Adrenal gland (tissue), 12 donors: Measurements from ENCODE around the gene CSH2. TPM values are rescaled to one million over a fixed set of nuclear protein-coding genes. Genes with fewer than 3 reads are reported as not detected.

ENCODE experiments used
- DNase-seq, 7 donors: peaks; one replicate each; pipeline ENCODE4 v3.0.0-alpha.2; 2019 to 2020
- H3K27ac ChIP-seq, 5 donors: fragments of 200-600 bp; sonication (generic) in 4 of 5; 1 replicate in 3 of 5; 2 replicates in 2 of 5; pipeline versions ENCODE4 v1.5.1 to v1.8.0; 2016 to 2020; ENCODE audit warnings: mild to moderate bottlenecking in 1 of 5
- H3K27me3 ChIP-seq: fragments of 200-600 bp; 2 replicates; pipeline ENCODE4 v1.8.0; 2021
- H3K36me3 ChIP-seq, 2 donors: fragments of 200-600 bp; replicated peaks in 1 of 2; 1 replicate in 1 of 2; 2 replicates in 1 of 2; pipeline versions ENCODE4 v1.5.1 to v1.8.0; 2018 to 2022
- H3K4me1 ChIP-seq, 2 donors: fragments of 200-600 bp; replicated peaks in 1 of 2; 1 replicate in 1 of 2; 2 replicates in 1 of 2; pipeline versions ENCODE4 v1.5.1 to v1.8.0; 2018 to 2021
- H3K4me3 ChIP-seq, 4 donors: fragments of 200-600 bp; sonication (generic) in 3 of 4; one replicate each; pipeline ENCODE4 v1.5.1; 2016 to 2018
- H3K9me3 ChIP-seq, 3 donors: fragments of 200-600 bp; sonication (generic) in 1 of 3; replicated peaks in 1 of 3; 1 replicate in 2 of 3; 2 replicates in 1 of 3; pipeline versions ENCODE4 v1.5.1 to v1.8.0; 2016 to 2021
- POLR2A ChIP-seq, 2 donors: fragments of 450-650 bp; IDR thresholded peaks; one replicate each; pipeline ENCODE4 v1.6.1; 2017; ENCODE audit warnings: antibody characterized with exemption in 2 of 2, mild to moderate bottlenecking in 2 of 2, moderate library complexity in 1 of 2
- WGBS, 4 donors: extraction: QIAGEN DNeasy Blood & Tissue Kit in 2 of 4; methylation state at CpG; one replicate each; pipeline versions ENCODE4 v1.1.5 to v1.1.7; 2013 to 2017; 5-methylcytosine and 5-hydroxymethylcytosine counted together
- intact Hi-C, 2 donors: fragments of 100-400 bp; cut with DNase I; formaldehyde crosslinking; loops; one replicate each; pipeline versions ENCODE4 v1.14.1 to v1.15.0; 2022 to 2023
- polyA plus RNA-seq, 3 donors: library from polyadenylated mRNA; stranded (reverse); fragments of 200-250 nt in 2 of 3; fragments of 350-450 nt in 1 of 3; fragmentation: Illumina TruSeq in 1 of 3; extraction: RNeasy Lipid Tissue Mini Kit (QIAGEN cat#74804) in 1 of 3; gene quantifications; one replicate each; pipeline ENCODE4 v1.2.3, GENCODE V29; 2013 to 2014
- total RNA-seq, 9 donors: library from RNA; depleted of rRNA in 4 of 9; stranded (reverse); fragments of >200 nt in 4 of 9; fragments of 120-200 nt in 1 of 9; fragmentation: NEBNext Ultra II Directional in 1 of 9; extraction: Animal tissue kit (Norgen Biotek cat#: 25700) in 1 of 9; gene quantifications; one replicate each; pipeline versions ENCODE4 v1.1.0 to v1.2.4, GENCODE V29; 2013 to 2023
- TF ChIP-seq, protein P1 (sequence below), 6 experiments: fragments of 450-650 bp in 4 of 6; fragments of 200-600 bp in 2 of 6; sonication (generic) in 1 of 6; IDR thresholded peaks; 1 replicate in 5 of 6; 2 replicates in 1 of 6; pipeline versions ENCODE4 v1.5.1 to v1.8.0; 2016 to 2021; ENCODE audit warnings: antibody characterized with exemption in 6 of 6, mild to moderate bottlenecking in 2 of 6, moderate library complexity in 1 of 6
- donor health status: healthy with polysubstance abuse.
- donor health status: Bipolar disorder and iron deficiency.
- donor health status: DM: yes; HTN: yes; CAD: no.
- donor health status: DM: no; HTN: no; CAD: no.
- donor health status: DM: no; HTN: no; CAD: no.
- donor health status: DM: yes; HTN: yes; CAD: no.

Gene CSH2
- total and polyA plus RNA-seq, 12 donors: 0.61 TPM; not detected in 11

DNA sequence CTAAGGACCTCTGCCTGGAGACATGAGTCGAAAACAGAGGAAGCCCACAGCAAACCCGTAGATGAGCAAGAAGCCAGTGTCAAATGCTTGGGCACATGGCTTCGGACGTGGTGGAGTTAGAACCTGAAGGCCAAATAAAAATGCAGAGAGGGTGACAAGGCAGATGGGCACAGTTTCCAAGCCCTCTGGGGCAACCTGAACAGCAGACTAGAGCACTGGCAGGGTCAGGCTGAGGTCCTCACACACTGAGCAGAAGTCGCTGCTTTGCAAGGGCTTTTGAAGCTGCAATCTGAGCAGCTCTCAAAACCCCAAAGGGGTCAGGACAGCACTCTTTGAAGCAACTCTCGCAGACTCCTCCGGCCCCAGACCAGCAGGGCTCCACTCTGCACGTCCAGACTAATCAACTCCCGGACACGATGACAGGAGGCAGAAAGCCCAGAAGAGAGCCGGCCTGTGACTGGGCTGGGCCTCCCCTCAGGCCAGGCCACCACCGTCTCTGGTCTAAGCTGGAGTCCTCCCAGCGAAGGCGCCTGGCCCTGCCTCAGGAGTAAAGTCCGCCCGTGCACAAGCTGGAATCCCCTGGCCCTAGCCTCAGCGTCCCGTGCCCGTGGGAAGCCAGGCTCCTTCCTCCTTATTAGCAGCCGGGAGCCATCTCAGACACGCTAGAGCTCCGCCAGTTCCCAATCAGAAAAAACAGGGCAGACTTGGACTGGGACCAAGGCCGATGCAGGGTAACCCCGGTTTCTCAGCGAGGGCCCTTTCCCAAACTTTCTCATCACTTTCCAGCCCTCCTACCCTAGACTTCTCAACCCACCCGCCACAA is 31.9 kb downstream of the CSH2 start:
- peak; percentile 61 to 85 (median 67) for DNase-seq
- Histone ChIP-seq H3K36me3 (peaks cover 0 to 7% of the 10 kb centered on the region in 2 donors), H3K27me3 (no peaks in the 10 kb centered on the region), H3K4me1 (peaks cover 51 to 54% of the 10 kb centered on the region in 2 donors), H3K27ac (peak overlapping the region; percentile 70 to 92 (median 90)), H3K9me3 (no peaks in the 10 kb centered on the region), H3K4me3 (peak overlapping the region; percentile 40 to 79 (median 51))
- 1 to 3% (median 3%) methylated on average over 15 to 26 of the region's 26 CpGs for WGBS, 4 donors
- peak in 1 of 2 donors; percentile 45 for TF ChIP-seq POLR2A (IDR thresholded peaks at IDR 0.05)
- TF ChIP-seq, protein P1, sequence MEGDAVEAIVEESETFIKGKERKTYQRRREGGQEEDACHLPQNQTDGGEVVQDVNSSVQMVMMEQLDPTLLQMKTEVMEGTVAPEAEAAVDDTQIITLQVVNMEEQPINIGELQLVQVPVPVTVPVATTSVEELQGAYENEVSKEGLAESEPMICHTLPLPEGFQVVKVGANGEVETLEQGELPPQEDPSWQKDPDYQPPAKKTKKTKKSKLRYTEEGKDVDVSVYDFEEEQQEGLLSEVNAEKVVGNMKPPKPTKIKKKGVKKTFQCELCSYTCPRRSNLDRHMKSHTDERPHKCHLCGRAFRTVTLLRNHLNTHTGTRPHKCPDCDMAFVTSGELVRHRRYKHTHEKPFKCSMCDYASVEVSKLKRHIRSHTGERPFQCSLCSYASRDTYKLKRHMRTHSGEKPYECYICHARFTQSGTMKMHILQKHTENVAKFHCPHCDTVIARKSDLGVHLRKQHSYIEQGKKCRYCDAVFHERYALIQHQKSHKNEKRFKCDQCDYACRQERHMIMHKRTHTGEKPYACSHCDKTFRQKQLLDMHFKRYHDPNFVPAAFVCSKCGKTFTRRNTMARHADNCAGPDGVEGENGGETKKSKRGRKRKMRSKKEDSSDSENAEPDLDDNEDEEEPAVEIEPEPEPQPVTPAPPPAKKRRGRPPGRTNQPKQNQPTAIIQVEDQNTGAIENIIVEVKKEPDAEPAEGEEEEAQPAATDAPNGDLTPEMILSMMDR (IDR thresholded peaks at IDR 0.05): no peak
- intact Hi-C loops: no loop called here

DNA sequence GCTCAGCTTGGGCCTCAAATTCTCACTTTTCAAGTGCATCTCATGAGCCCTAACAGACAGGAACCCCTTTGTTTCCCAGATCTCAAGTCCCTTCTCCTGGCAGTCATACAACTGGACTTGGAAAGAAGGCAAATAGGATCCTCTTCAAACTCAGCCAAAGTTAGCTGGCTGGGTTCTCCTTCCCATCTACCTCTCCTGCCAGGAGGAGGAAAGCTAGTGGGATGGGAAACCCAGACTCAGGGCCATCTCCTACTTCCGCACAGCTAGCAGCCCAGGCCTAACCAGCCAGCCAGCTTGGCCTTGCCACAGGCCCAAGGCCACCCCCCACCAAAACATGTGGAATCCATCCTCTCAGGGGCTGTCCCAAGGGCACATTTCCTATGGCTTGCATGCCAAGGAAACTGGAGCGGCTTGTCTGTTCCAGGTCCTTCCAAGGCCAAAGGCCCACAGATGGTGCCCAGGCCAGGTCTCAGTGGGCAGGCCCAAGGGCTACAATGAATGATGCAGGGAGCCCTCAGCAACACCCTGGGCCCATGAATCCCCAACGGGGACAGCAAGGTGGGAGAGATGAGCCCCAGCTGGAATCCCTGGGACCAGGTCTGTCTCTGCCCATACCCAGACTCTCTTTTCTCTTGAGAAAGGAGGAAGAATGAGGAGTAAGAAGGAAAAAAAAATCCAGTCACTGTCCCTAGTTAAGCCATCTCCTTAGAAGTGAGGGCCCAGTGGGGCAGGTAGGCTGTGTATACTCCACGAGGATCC is 32.7 kb downstream of the CSH2 start:
- H3K9me3 ChIP-seq: no peaks in the 10 kb centered on the region
- peak overlapping the region; percentile 70 to 92 (median 90) for H3K27ac ChIP-seq
- H3K36me3 ChIP-seq: peaks cover 0 to 14% of the 10 kb centered on the region in 2 donors
- intact Hi-C loops: no loop called here
- H3K4me3 ChIP-seq: peak overlapping the region in 2 of 4 donors; percentile 61 to 79
- 7 to 31% (median 30%) methylated on average over 1 to 4 of the region's 4 CpGs for WGBS, 4 donors
- H3K27me3 ChIP-seq: no peaks in the 10 kb centered on the region
- DNase-seq: peak in 6 of 7 donors; percentile 43 to 69 (median 58)
- peaks cover 51 to 54% of the 10 kb centered on the region in 2 donors for H3K4me1 ChIP-seq
- no peak for TF ChIP-seq POLR2A (IDR thresholded peaks at IDR 0.05)
- TF ChIP-seq, protein P1 (IDR thresholded peaks at IDR 0.05): no peak

DNA sequence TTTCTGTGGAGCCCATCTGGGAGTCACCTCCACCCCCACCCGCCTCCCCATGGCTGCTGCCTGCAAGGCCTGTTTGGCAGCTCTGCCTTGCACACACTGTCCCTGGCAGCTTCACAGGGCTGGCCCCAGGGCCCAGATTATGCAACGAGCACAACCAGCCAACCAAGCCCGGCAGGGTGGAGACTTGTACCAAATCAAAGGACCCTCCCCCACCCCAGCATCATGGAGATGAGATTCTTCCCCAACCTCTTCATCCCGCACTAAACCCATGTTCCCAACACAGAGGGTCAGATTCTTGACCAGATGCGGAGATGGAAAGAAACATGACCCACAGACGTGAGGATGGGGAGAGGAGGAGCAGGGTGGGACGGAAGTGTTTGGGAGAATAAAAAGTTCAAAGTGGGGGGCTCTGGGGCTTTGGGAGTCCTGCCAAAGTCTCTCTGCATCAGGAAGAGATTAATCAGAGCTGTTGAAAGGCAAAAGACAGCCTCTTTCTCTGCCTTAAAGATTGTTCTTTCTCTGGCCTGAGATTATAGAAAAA is 34.8 kb downstream of the CSH2 start:
- peaks cover 0 to 35% of the 10 kb centered on the region in 2 donors for H3K36me3 ChIP-seq

More for the DNA sequence above, 34.8 kb downstream of the CSH2 start:
- peak overlapping the region; percentile 31 to 92 (median 80) for H3K27ac ChIP-seq
- intact Hi-C loops: no loop called here
- H3K4me3 ChIP-seq: peak overlapping the region in 1 of 4 donors; percentile 35
- no peaks in the 10 kb centered on the region for H3K9me3 ChIP-seq
- no peaks in the 10 kb centered on the region for H3K27me3 ChIP-seq
- DNase-seq: peak; percentile 89 to 98 (median 96)
- TF ChIP-seq POLR2A (IDR thresholded peaks at IDR 0.05): peak in 1 of 2 donors; percentile 67
- TF ChIP-seq, protein P1 (IDR thresholded peaks at IDR 0.05): no peak
- 13 to 25% (median 19%) methylated on average over 4 to 7 of the region's 7 CpGs for WGBS, 4 donors
- H3K4me1 ChIP-seq: peaks cover 46 to 57% of the 10 kb centered on the region in 2 donors
